ENCODE results near the gene CDH7.
A peak's percentile ranks its signal among the peaks of the same experiment; 100 is the strongest.

CDH7 gene

GRCh38 chr18:65750389-65751154, at the start of gene CDH7:
TSS of gene CDH7 (plus strand) at chr18:65751012. CDS start at chr18:65762843, 11,831 bp downstream.
- TF ChIP-seq CTCF (IDR thresholded peaks at IDR 0.05) = no peak

GRCh38 chr18:65704046-65704445, 46.8 kb upstream of the CDH7 start:
- TF ChIP-seq CTCF (IDR thresholded peaks at IDR 0.05) = no peak

- no peak for TF ChIP-seq CTCF (IDR thresholded peaks at IDR 0.05)
Observed at GRCh38 chr18:65706646-65707045, 44.2 kb upstream of the CDH7 start.

GRCh38 chr18:65711493-65711892, 39.3 kb upstream of the CDH7 start:
- TF ChIP-seq CTCF (IDR thresholded peaks at IDR 0.05) = no peak

GRCh38 chr18:65721619-65722018, 29.2 kb upstream of the CDH7 start:
- no peak for TF ChIP-seq CTCF (IDR thresholded peaks at IDR 0.05)

GRCh38 chr18:65725251-65726050, 25.4 kb upstream of the CDH7 start:
- peak; percentile 87 for TF ChIP-seq CTCF (IDR thresholded peaks at IDR 0.05)

- TF ChIP-seq CTCF (IDR thresholded peaks at IDR 0.05) = no peak
Observed at GRCh38 chr18:65735155-65735554, 15.7 kb upstream of the CDH7 start.
